Measurements from ENCODE around the gene CCN6.

CCN6 gene

DNA sequence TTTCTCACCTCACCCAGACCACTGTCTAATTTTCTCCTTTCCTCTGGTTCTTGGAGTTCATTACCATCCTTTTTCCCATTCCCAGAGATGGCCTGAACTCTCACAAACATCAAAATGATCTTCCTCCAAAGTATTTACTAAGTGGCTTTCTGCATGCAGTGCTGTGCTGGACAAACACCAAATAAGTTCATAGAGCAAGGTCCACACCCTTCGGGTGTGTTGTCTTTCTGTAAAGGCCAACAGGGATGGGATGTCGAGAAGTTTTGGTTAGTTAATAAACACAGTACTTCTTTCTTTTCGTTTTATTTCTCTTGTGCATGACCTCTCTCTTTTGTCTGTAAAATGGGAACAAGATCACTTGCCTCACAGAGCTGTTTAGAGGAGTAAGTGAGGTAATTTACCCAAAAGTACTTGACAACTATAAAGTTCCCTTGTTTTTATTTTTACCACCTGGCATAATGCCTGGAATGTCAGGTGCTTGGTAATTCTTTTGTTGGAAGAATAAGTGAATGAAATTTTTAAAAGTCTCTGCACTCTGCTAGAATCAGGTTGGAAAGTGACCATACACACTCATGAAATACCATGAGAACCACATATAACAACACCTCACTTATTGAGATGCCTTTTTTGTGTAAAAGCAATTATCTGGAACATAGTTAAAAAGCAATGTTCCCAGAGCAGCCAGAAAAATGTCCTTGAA is 22.8 kb upstream of the CCN6 start:
- Histone ChIP-seq H3K79me2 (ENCODE audit: control insufficient read depth, insufficient read depth, low read length) (no peaks in the 10 kb centered on the region), H4K8ac (ENCODE audit: low read depth, low read length) (no peak overlapping the region), H3K4ac (ENCODE audit: low read depth, low read length) (no peak overlapping the region), H3K27ac (ENCODE audit: low read depth, low read length) (no peak overlapping the region), H3K9ac (ENCODE audit: low read length) (no peak overlapping the region), H3K79me1 (ENCODE audit: low read length) (no peaks in the 10 kb centered on the region), H2AK5ac (ENCODE audit: low read length) (no peak overlapping the region), H3K56ac (ENCODE audit: low read length) (no peak overlapping the region), H4K5ac (ENCODE audit: low read length) (no peak overlapping the region), H2BK120ac (ENCODE audit: low read depth, low read length) (no peak overlapping the region), H3K4me2 (ENCODE audit: low read length) (no peak overlapping the region), H3K36me3 (ENCODE audit: control insufficient read depth, insufficient read depth, low read length) (no peaks in the 10 kb centered on the region), H3K4me1 (ENCODE audit: control insufficient read depth, low read depth, low read length) (no peaks in the 10 kb centered on the region), H3K27me3 (ENCODE audit: insufficient read depth, low read length, poor library complexity) (no peaks in the 10 kb centered on the region), H3K23ac (ENCODE audit: low read length) (no peak overlapping the region), H3K18ac (ENCODE audit: low read length) (no peak overlapping the region), H2BK5ac (ENCODE audit: low read length) (no peak overlapping the region), H3K4me3 (ENCODE audit: low read length) (no peak overlapping the region), H2BK15ac (replicated peaks; ENCODE audit: low read depth) (no peak overlapping the region)
- DNase-seq: no peak
- no CpG with 5 or more reads among the region's 3 CpGs for WGBS (ENCODE audit: extremely low coverage, insufficient coverage, low lambda C conversion rate)

DNA sequence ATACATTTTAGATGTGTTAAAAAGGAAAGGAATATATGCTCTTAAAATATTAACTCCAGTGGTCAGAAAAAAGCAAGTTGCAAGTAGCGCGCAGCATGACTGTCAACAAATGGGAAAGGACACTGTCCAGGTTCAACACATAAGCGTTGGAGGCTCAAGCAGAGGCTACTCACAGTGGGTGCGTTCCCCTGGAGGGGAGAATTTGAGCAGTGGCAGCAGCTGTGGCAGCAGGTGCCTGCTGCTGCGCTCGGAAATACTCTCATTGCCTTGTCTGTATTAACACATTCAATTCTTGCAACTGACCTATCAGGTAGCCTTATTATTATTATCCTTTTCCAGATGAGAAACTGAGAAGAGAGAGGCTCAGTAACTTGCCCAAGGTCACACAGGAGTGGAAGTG is 21.9 kb upstream of the CCN6 start:
- H2BK15ac ChIP-seq (replicated peaks; ENCODE audit: low read depth): no peak overlapping the region
- no peak overlapping the region for H4K5ac ChIP-seq (ENCODE audit: low read length)
- no peaks in the 10 kb centered on the region for H3K4me1 ChIP-seq (ENCODE audit: control insufficient read depth, low read depth, low read length)
- no peak overlapping the region for H2BK5ac ChIP-seq (ENCODE audit: low read length)
- no peak overlapping the region for H3K56ac ChIP-seq (ENCODE audit: low read length)
- no peak overlapping the region for H3K18ac ChIP-seq (ENCODE audit: low read length)
- H3K79me2 ChIP-seq (ENCODE audit: control insufficient read depth, insufficient read depth, low read length): no peaks in the 10 kb centered on the region
- no peak overlapping the region for H3K27ac ChIP-seq (ENCODE audit: low read depth, low read length)
- no peak overlapping the region for H3K23ac ChIP-seq (ENCODE audit: low read length)
- DNase-seq: no peak
- no peak overlapping the region for H3K4ac ChIP-seq (ENCODE audit: low read depth, low read length)
- H2BK120ac ChIP-seq (ENCODE audit: low read depth, low read length): no peak overlapping the region
- H3K79me1 ChIP-seq (ENCODE audit: low read length): no peaks in the 10 kb centered on the region
- WGBS (ENCODE audit: extremely low coverage, insufficient coverage, low lambda C conversion rate): no CpG with 5 or more reads among the region's 6 CpGs
- no peak overlapping the region for H4K8ac ChIP-seq (ENCODE audit: low read depth, low read length)
- H3K36me3 ChIP-seq (ENCODE audit: control insufficient read depth, insufficient read depth, low read length): no peaks in the 10 kb centered on the region
- H3K27me3 ChIP-seq (ENCODE audit: insufficient read depth, low read length, poor library complexity): no peaks in the 10 kb centered on the region
- H2AK5ac ChIP-seq (ENCODE audit: low read length): no peak overlapping the region
- no peak overlapping the region for H3K4me2 ChIP-seq (ENCODE audit: low read length)
- H3K9ac ChIP-seq (ENCODE audit: low read length): no peak overlapping the region
- no peak overlapping the region for H3K4me3 ChIP-seq (ENCODE audit: low read length)

DNA sequence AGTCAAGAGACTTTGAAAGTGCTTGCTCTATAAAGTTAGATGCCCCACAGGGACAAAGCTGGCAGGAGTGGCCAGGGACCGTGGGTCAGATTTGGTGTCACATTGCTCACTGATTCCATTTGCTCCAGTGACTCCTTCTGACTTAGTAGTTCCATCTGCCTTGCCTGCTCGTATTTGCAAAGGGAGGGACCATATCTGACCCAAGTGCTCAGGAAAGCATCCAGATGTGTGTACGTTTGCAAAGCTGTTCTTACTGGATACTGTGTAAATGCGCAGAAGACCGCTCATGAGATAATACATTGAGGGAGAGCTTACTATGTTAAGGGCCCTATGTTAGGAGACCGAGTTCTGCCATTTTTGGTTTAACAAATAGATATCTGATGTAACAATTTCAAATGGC is 21.2 kb upstream of the CCN6 start:
- H4K5ac ChIP-seq (ENCODE audit: low read length): no peak overlapping the region
- H3K56ac ChIP-seq (ENCODE audit: low read length): no peak overlapping the region
- no peak overlapping the region for H2BK15ac ChIP-seq (replicated peaks; ENCODE audit: low read depth)
- no peaks in the 10 kb centered on the region for H3K27me3 ChIP-seq (ENCODE audit: insufficient read depth, low read length, poor library complexity)
- no peak for DNase-seq
- no peak overlapping the region for H2BK120ac ChIP-seq (ENCODE audit: low read depth, low read length)
- H3K4ac ChIP-seq (ENCODE audit: low read depth, low read length): no peak overlapping the region
- H4K8ac ChIP-seq (ENCODE audit: low read depth, low read length): no peak overlapping the region
- H2AK5ac ChIP-seq (ENCODE audit: low read length): no peak overlapping the region
- no CpG with 5 or more reads among the region's 6 CpGs for WGBS (ENCODE audit: extremely low coverage, insufficient coverage, low lambda C conversion rate)
- no peak overlapping the region for H3K4me3 ChIP-seq (ENCODE audit: low read length)
- no peak overlapping the region for H3K27ac ChIP-seq (ENCODE audit: low read depth, low read length)
- H3K4me1 ChIP-seq (ENCODE audit: control insufficient read depth, low read depth, low read length): no peaks in the 10 kb centered on the region
- no peak overlapping the region for H3K23ac ChIP-seq (ENCODE audit: low read length)
- H3K9ac ChIP-seq (ENCODE audit: low read length): no peak overlapping the region
- H2BK5ac ChIP-seq (ENCODE audit: low read length): no peak overlapping the region
- H3K79me2 ChIP-seq (ENCODE audit: control insufficient read depth, insufficient read depth, low read length): no peaks in the 10 kb centered on the region
- no peaks in the 10 kb centered on the region for H3K79me1 ChIP-seq (ENCODE audit: low read length)
- H3K4me2 ChIP-seq (ENCODE audit: low read length): no peak overlapping the region
- no peaks in the 10 kb centered on the region for H3K36me3 ChIP-seq (ENCODE audit: control insufficient read depth, insufficient read depth, low read length)
- H3K18ac ChIP-seq (ENCODE audit: low read length): no peak overlapping the region

- Histone ChIP-seq H3K27ac (ENCODE audit: low read depth, low read length) (no peak overlapping the region), H3K4me1 (ENCODE audit: control insufficient read depth, low read depth, low read length) (no peaks in the 10 kb centered on the region), H3K4ac (ENCODE audit: low read depth, low read length) (no peak overlapping the region), H3K9ac (ENCODE audit: low read length) (no peak overlapping the region), H2BK5ac (ENCODE audit: low read length) (no peak overlapping the region), H4K5ac (ENCODE audit: low read length) (no peak overlapping the region), H3K18ac (ENCODE audit: low read length) (no peak overlapping the region), H3K4me2 (ENCODE audit: low read length) (no peak overlapping the region), H3K4me3 (ENCODE audit: low read length) (no peak overlapping the region), H3K56ac (ENCODE audit: low read length) (no peak overlapping the region), H3K36me3 (ENCODE audit: control insufficient read depth, insufficient read depth, low read length) (no peaks in the 10 kb centered on the region), H2BK120ac (ENCODE audit: low read depth, low read length) (no peak overlapping the region), H3K79me2 (ENCODE audit: control insufficient read depth, insufficient read depth, low read length) (no peaks in the 10 kb centered on the region), H4K8ac (ENCODE audit: low read depth, low read length) (no peak overlapping the region), H3K23ac (ENCODE audit: low read length) (no peak overlapping the region), H3K27me3 (ENCODE audit: insufficient read depth, low read length, poor library complexity) (no peaks in the 10 kb centered on the region), H2BK15ac (replicated peaks; ENCODE audit: low read depth) (no peak overlapping the region), H2AK5ac (ENCODE audit: low read length) (no peak overlapping the region), H3K79me1 (ENCODE audit: low read length) (no peaks in the 10 kb centered on the region)
- no peak for DNase-seq
- no CpG with 5 or more reads among the region's 6 CpGs for WGBS (ENCODE audit: extremely low coverage, insufficient coverage, low lambda C conversion rate)
These were observed 19.9 kb upstream of the CCN6 start for GRCh38 chr6:112033791-112034615.

DNA sequence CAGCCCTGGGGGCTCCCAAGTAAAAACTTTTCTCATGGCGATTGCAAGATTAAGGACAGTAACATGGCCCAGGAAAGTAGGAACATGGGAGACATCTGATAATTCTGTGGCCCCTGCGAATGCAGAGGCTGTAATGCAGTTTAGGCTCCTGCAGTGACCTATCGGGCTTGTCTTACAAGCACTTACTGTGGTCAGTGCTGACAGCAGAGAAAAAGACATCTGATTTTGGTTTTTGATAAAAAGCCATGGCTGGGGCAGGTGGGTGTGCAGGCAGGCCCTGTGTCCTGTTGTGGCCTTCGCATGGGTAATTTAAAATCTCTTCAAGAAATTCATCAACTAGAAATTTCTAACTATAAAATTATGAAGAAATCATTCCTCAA is 19.3 kb upstream of the CCN6 start:
- Histone ChIP-seq H3K4ac (ENCODE audit: low read depth, low read length) (no peak overlapping the region), H3K23ac (ENCODE audit: low read length) (no peak overlapping the region), H2BK15ac (replicated peaks; ENCODE audit: low read depth) (no peak overlapping the region), H3K4me3 (ENCODE audit: low read length) (no peak overlapping the region), H3K36me3 (ENCODE audit: control insufficient read depth, insufficient read depth, low read length) (no peaks in the 10 kb centered on the region), H3K18ac (ENCODE audit: low read length) (no peak overlapping the region), H2AK5ac (ENCODE audit: low read length) (no peak overlapping the region), H2BK5ac (ENCODE audit: low read length) (no peak overlapping the region), H3K4me2 (ENCODE audit: low read length) (no peak overlapping the region), H3K79me2 (ENCODE audit: control insufficient read depth, insufficient read depth, low read length) (no peaks in the 10 kb centered on the region), H4K8ac (ENCODE audit: low read depth, low read length) (no peak overlapping the region), H2BK120ac (ENCODE audit: low read depth, low read length) (no peak overlapping the region), H3K79me1 (ENCODE audit: low read length) (no peaks in the 10 kb centered on the region), H4K5ac (ENCODE audit: low read length) (no peak overlapping the region), H3K56ac (ENCODE audit: low read length) (no peak overlapping the region), H3K4me1 (ENCODE audit: control insufficient read depth, low read depth, low read length) (no peaks in the 10 kb centered on the region), H3K9ac (ENCODE audit: low read length) (no peak overlapping the region), H3K27ac (ENCODE audit: low read depth, low read length) (no peak overlapping the region), H3K27me3 (ENCODE audit: insufficient read depth, low read length, poor library complexity) (no peaks in the 10 kb centered on the region)
- no peak for DNase-seq
- no CpG with 5 or more reads among the region's 4 CpGs for WGBS (ENCODE audit: extremely low coverage, insufficient coverage, low lambda C conversion rate)

Data from mesendoderm (in vitro differentiated cells).